ENCODE results near the gene NLK.
A peak's percentile ranks its signal among the peaks of the same experiment; 100 is the strongest.
"Not testable (repeated sequence)": the region's sequence is repeated elsewhere in the genome, so short reads cannot be mapped to it uniquely, and the experiment has no call there.

Gene NLK

DNA sequence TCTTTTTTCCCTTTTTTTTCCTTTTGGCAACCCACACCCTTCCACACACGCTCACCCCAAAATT lies at the start of gene NLK:
Gene NLK, plus strand, starts transcription at position 21 of the 64 bp plus-strand sequence. CDS start 197 bp downstream, outside the sequence.
- DNase-seq: no peak

DNA sequence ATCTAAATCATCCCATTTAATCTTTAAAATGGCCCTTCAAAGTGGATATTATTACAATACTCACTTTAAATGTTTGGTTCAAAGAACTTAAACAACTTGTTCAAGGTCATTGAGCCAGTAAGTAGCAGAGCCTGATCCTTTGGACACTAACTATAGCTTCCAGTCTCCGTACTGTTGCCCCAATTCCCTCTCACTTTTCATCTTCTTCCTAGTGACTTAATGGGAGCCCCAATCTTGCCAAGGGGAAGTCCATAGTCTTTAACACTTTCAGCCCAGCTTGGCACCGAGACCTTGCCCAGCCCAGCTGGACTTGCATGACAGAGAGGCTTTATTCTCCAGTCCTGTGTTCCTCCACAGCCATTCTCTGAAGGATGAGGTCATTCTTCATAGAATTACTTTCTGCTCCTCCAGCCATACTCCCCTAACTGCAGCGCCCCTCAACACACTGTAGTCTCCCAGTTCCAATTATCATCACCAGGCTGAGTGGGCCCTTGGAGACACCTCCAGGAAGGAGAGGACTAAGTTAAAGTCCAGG lies 49.2 kb upstream of the NLK start:
- no peak for DNase-seq

DNA sequence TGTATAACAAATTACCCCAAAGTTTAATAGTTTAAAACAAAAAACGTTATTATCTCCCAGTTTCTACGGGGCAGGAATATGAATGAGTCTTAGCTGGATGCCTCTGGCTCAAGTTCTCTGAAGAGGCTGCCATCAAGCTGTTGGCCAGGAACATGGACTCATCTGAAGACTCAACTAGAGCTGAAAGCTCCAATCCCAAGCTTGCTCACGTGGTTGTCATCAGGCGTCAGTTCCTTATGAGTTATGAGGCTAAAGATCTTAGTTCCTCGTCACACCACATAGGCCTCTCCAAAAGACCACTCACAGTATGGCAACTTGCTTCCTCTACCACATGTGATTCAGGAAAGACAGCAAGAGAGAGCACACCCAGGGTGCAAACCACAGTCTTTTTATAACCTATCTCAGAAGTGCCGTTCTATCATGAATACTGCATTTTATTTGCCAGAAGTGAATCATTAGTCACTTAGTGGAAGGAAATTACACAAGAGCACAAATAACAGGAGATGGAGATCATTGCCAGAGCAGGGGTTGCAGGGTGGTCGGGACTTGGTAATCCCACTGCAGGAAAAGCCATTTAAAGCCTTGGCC lies 48.7 kb upstream of the NLK start:
- no peak for DNase-seq

DNA sequence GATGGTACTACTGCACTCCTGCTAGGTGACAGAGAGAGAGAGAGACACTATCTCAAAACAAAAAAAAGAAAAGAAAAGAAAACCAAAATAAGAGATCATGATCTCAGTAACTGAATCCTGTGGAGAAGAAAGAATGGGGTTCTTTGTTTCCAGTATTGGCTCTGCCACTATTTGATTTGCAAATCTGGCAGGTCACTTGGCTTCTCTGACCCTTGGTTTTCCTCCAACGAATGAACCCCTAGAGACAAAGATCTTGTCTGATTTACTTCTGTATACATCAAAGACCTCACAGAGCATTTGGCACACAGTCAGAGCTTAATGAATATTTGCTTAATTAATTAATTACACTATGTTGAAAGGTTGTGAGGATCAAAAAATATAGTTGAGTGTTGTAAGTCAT lies 47.9 kb upstream of the NLK start:
- DNase-seq: no peak

DNA sequence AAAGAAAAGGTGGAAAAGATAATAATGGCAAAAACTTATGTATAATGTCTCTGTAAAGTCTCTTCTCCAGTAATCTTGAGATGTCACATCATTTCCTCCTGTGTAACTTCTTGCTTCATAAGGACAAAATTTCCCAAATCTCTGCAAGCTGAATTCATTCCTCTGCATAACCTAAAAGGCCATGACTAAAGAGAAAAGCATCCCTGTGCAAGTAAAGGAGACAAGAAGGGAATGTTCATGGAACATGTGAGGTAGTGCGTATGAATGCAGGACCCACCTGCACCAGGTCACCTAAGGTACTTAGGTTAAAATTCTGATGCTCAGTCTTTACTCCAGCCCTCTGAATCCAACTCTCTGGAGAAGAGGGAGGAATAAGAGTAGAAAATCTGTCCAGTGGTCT lies 46.9 kb upstream of the NLK start:
- DNase-seq: no peak

DNA sequence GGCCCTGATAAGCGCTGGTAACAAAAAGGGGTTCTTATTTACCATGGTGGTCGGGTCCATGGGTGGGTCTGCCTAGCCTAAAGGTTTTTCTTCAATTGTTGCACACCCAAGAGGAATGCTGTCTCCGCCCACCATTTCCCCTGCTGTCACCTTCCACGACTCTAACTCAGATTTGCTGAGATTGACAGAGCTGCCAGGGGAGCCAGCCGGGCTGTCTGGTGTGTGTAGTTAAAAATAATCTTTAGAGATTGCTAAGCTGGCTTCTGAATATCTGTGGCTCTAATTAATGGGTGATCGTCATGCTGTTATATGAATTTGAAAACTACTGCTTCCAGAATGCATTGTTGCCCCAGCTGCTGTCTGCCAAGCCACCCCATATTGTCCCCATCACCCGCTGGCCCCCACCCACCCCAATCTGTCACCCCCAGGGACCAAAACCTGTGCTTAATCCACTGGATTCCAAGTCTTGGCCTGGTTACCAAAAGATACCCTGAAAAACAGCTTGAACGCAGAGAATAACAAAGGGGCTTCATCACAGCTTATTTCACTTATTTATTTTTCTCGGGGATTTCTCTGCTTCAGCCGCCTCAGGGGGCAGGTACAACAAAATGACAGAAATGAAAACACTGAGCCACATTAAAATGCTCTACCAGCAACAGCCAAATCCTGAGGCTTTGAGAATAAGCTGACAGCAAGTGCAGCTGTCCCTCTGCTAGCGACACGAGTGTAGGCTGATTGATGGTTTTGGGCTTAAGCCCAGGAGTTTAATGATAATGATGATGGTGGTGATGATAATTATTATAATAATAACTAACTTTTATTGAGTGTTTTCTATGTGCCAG lies 46.1 kb upstream of the NLK start:
- DNase-seq: no peak

DNA sequence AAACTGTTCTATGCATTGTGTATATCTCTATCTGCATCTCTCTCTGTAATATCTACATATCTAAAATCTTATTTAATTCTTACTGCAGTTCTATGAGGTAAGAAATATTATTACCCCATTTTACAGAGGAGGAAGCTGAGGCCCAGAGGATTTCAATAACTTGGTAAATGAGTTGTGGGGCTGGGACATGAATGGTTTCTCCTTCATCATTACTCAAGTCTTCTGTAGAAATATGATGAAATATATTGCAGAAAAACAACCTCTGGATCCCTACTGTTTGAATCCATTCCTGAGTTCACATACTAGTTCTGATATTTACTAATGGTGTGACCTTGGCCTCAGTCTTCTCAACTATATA lies 45.5 kb upstream of the NLK start:
- DNase-seq: no peak

DNA sequence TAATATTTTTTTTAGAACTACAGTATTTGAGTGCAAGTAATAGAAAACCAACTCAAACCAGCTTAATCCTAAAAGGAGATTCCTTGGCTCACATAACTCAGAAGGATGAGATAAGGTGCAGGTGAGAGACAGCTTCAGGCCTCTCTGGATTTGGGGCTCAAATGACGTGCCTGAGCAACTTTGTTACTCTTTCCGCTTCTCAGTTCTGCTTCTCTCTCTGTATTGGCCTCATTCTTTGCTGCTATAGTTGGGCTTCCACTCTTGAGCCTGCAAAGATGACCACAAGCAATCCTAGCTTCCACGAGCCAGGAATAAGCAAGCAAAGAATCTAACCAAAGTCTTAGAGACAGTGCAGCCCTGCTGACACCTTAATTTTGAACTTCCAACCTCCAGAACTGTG lies 45.0 kb upstream of the NLK start:
- no peak for DNase-seq

DNA sequence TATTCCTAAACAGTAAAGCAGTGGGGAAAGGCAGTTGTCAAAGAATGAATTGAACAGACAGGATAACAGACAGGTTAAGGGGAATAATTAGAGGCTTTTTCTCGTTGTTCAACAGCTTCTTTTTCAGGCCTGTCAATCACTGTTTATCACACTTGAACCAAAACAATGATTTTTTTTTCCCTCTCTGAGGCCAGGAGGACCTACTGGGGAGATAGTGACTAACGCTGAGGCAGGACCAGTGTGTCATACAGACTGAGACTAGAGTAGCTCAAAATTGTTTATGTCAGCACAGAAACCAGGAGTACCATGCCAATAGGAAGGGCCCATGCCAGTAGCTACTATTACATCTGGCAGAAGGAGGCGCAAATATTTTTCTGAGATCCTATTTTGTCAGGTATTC lies 41.3 kb upstream of the NLK start:
- DNase-seq: no peak

DNA sequence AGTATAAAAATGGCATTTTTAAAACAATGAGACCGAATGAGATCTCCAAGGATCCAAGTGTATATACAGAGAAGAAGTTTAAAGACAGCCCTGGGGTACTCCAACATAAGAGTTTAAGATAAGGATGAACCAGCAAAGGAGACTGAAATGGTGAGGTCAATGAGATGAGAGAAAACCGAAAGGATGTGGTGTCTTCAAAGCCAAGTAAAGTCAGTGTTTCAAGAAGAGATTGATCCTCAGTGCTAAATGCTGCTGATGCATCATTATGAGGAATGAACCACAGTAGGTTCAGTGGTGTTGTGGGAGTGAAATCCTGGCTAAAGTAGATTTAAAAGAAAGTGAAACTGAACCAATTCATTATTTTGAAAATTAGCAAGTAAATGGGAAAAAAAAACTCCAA lies 38.1 kb upstream of the NLK start:
- DNase-seq: no peak

DNA sequence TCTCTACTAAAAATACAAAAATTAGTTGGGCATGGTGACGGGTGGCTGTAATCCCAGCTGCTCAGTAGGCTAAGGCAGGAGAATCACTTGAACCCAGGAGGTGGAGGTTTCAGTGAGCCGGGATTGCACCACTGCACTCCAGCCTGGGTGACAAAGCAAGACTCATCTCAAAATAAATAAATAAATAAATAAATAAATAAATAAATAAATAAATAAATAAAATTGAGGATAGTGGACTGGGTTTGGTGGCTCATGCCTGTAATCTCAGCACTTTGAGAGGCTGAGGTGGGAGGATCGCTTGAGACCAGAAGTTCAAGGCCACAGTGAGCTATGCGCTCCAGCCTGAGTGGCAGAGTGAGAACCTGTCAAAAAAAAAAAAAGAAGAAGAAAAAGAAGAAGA lies 34.6 kb upstream of the NLK start:
- not testable (repeated sequence) for DNase-seq

DNA sequence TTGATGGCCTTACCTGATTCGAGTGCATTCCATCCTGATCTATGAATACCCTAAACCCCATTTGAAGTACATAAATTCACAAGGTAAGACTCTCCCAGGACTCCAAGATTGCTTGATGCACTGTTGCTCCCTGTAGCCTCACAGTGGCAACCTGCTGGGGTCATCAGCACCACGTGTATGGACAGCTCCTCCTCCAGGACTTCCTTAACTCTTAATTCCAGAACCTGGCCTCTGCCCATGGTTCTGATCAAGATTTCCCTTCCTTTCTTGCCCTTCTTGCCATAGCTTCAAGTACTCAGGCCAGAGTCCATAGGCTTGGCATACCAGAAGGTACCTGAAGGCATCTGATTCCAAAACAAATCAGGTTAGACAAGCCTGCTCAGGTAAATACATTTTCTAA lies 34.0 kb upstream of the NLK start:
- no peak for DNase-seq

DNA sequence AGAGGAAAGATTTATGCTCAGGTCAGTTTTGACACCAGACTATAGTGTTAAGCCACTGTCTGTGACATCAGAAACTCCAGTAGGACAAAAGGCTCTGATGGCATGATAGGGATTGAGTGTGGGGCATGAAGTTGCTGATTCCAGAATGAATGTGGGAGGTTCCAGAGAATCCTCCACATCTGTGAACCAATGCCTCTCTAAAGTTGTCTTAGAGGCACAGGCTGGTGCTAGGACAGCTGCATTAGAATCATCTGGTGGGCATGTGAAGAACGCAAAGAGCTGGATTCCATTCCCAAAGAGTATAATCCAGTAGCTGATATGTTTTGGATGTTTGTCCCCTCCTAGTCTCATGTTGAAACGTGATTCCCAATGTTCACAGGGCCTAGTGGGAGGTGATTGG lies 32.1 kb upstream of the NLK start:
- no peak for DNase-seq

DNA sequence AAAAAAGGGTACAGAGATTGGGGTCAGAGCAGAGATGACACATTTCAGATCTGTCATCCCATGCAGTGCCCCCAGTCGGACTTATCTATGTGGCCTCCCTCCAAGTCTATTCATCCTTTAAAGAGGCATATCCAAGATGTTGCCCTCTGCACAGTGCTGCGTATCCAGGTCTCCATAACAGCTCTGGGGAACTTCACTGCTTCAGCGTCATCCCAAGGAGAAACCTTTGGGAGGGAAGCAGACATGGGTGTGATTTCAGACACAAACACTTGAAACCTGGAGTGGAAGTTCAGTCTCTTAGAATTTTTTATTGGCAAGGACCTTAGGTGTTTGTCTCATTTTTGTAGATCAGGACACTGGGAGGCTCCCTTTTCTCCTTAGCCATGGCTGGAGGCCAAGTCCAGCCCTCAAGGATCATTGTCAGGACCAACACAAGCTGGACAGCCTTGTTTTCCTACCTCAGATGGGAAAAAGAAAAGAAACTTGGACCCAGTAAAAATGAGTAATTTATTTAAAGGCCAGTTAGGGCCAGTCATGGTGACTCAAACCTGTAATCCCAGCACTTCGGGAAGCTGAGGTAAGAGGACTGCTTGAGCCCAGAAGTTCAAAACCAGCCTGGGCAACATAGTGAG lies 23.9 kb upstream of the NLK start:
- peak; percentile 10 for DNase-seq

DNA sequence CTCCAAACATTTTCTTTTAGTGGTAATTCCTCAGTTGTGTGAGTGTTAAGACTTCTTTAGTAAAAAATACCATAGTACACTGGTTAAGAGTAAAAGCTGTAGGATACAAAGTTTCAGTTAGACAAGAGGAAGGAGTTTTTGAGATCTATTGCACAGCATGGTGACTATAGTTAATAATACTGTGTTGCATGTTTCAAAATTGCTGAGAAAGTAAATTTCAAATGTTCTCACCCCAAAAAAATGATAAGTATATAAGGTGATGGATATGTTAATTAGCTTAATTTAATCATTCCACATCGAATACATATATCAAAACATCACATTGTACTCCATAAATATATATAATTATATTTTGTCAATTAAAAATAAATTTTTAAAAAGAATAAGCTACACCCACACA lies 22.0 kb upstream of the NLK start:
- no peak for DNase-seq

DNA sequence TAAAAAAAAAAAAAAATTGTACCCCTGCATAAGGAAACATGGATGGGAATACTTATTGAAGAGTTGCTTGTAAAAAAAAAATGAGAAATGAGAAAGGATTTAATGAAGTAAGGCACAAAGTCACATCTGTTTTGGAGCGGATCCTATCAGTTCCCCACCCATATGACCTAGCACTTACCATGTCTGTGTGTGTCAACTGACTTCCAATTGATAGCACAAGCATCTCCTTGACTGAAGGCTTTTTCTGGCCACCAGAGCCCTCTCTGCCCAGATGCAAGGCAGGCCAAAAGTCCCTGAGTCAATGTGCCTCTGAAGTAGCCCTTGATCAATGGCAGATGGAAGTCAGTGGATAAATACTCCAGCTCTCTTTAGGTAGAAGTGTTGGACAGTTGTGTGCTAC lies 13.4 kb upstream of the NLK start:
- DNase-seq: no peak

DNA sequence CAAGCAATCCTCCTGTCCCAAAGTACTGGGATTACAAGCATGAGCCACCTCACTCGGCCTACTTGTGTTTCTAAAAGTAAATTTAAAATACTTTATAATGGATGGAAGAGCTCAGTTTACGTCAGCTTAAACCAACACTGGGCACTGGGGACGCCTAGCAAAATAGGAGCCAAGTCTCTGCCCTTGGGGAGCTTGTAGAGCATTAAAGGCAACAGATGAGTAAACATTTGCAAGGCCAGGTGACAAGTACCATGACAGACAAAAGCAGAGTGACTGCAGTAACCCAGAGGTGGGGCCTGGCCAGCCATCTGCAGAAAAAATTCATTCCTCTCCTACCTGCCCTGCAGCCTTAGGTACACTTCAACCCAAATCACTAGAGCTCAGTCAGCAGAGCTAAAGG lies 12.1 kb upstream of the NLK start:
- peak; percentile 54 for DNase-seq

DNA sequence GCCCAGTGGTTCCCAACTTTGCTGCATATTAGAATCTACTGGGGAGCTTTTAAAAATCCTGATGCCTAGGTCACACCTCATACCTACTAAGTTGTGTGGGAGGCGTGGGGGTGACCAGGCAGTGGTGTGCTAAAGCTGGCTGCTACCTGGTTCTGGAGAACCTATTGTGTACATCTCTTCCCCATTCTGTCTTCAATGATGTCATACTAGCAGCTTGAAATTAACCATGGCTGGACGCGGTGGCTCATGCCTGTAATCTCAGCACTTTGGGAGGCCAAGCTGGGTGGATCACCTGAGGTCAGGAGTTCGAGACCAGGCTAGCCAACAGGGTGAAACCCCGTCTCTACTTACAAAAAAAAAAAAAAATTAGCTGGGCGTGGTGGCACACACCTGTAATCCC lies 11.3 kb upstream of the NLK start:
- DNase-seq: no peak

DNA sequence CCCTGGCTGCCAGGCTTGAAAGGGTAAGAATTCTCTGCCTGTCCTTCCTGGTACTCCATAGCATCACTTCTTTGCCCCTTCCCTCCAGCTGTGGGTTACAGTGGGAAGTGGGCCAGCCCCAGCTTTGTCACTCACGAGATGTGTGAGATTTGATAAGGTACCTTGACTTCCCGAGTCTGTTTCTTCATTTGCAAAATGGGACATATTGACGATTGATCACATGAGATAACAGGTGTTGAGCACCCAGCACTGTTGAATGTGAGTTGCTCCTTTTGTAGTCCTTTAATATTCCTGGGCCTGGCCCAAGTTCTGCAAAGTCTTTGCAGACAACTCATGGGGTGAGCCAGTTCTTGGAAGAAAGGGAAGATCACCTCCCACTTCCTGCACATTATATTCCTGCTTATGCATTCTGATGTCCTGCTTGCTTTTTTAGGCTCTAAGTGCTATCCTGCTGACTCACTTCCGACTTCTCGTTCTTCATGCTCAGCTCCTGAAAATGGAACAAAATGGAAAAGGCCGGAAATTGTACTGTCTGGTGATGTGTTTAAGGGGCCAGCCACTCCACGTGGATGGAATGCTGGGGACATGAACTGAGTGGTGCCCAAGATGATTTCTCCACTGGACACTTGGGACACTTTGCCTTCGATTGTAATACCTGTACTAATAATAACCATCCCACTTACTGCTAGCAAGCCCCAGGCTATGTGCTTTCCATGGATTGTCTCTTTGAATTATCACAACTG lies 8.3 kb upstream of the NLK start:
- DNase-seq: no peak

DNA sequence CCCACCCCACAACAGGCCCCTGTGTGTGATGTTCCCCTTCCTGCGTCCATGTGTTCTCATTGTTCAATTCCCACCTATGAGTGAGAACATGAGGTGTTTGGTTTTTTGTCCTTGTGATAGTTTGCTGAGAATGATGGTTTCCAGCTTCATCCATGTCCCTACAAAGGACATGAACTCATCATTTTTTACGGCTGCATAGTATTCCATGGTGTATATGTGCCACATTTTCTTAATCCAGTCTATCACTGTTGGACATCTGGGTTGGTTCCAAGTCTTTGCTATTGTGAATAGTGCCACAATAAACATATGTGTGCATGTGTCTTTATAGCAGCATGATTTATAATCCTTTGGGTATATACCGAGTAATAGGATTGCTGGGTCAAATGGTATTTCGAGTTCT lies 7.0 kb upstream of the NLK start:
- DNase-seq: not testable (repeated sequence)

DNA sequence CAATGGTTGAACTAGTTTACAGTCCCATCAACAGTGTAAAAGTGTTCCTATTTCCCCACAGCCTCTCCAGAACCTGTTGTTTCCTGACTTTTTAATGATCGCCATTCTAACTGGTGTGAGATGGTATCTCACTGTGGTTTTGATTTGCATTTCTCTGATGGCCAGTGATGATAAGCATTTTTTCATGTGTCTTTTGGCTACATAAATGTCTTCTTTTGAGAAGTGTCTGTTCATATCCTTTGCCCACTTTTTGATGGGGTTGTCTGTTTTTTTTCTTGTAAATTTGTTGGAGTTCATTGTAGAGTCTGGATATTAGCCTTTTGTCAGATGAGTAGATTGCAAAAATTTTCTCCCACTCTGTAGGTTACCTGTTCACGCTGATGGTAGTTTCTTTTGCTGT lies 6.6 kb upstream of the NLK start:
- DNase-seq: not testable (repeated sequence)

DNA sequence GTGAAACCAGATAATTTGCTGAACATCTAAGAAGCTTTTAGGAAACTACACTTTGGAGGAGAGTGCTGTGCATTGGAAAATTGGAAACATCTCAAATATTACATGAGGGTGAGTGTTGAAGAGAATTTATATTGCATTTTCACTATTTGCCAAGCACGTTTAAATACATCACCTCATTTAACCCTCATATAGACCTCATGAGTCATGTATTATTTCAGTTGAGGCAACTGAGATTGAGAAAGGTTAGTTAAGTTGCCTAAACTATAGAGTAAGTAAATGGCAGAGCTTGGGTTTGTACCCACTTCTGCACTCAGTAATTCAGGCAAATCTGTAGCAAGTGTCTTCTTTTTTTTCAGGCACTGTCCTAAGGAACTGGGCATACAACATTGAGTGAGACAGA lies 3.7 kb upstream of the NLK start:
- no peak for DNase-seq

DNA sequence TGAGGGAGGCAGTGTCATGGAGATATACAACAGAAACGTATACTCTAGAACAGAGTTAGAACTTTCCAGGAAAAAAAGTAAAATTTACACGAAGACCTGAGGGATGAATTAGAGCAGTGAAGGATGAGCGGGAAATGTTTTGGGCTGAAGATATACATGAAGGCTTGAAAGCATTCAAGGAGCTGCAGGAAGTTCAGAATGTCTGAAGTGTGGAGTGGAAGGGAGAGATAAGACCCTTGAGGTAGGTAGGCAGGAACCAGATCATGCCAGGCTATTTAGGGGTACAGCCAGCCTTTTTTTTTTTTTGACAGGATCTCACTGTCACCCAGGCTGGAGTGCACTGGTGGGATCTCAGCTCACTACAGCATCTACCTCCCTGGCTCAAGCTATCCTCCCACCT lies 3.2 kb upstream of the NLK start:
- no peak for DNase-seq

DNA sequence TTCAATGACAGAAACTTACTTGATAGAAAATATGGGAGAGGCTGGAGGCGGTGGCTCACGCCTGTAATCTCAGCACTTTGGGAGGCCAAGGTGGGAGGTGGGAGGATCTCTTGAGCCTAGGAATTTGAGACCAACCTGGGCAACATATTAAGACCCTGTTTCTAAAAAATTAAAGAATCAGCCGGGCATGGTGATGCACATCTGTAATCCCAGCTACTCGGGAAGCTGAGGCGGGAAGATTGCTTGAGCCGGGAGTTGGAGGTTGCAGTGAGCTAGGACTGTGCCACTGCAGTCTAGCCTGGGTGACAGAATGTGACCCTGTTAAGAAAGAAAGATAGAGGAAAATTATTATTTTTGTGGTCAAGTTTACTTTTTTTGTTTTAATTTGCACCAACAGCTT lies 2.1 kb upstream of the NLK start:
- DNase-seq: no peak

Measured in DMS79 treated with DMSO at 0.1 percent for 48 hours (cell line).